Activated CD8-positive, alpha-beta memory T cell treated with anti-CD3 and anti-CD28 coated beads, Interleukin-2, amount 50 U/mL, for 4 hours (primary cell): ENCODE results near the gene PLXNA4.

Source experiments
- DNase-seq: peaks from one replicate; pipeline ENCODE4 v3.0.0-alpha.2; 2020

PLXNA4 gene

GRCh38 chr7:132252793-132253100 is 323.5 kb downstream of the PLXNA4 start:
- DNase-seq: no peak

DNA sequence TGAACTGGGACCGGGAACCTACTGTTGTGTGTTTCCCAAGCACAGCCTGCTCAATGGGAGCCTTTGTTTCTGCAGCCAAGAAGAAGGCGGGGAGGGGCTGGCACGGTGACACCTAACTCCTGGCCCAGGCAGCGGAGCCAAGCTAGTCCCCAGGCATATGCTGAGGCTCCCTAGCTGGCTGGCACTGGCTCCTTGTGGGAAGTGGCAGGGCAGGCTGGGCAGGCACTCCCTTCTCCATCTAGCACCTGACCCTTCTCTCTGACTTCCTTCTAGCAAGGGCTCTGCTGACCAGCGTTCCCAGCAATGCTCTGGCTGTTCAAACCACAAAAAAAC is 325.0 kb downstream of the PLXNA4 start:
- DNase-seq: no peak

- DNase-seq: no peak
These were observed 325.6 kb downstream of the PLXNA4 start for GRCh38 chr7:132250480-132251326.

GRCh38 chr7:132249256-132249971 is 326.9 kb downstream of the PLXNA4 start:
- DNase-seq: no peak

- no peak for DNase-seq
These were observed 327.4 kb downstream of the PLXNA4 start for GRCh38 chr7:132248841-132249240.

DNA sequence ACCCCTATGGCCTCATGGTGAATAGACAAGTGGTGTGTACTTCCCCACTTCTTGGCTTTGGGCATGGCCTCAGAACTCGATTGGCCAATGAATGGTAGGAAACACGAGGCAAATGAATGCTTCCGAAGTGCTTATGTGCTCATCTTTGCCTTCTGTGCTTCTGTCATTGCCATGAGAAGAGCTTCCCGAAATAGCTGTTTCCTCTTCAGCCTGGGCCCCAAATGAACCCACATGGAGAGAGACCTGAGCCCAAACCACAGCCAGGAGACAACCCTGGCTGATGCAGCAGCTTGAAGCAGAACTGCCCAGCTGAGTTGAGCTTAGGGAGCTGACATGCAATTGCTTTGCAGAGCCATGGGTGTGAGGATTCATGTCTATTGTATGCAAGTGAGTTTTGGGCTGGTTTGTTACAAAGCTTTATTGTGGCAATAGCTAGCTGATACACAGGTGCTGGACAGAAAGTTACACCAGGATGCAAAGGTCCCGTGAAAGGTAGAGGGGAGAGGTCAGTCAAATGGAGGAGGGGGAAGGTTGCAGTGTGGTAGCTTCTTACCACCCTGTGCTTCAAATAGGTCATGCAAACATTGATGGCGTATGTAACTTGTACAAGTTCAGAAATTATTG is 328.2 kb downstream of the PLXNA4 start:
- no peak for DNase-seq

DNA sequence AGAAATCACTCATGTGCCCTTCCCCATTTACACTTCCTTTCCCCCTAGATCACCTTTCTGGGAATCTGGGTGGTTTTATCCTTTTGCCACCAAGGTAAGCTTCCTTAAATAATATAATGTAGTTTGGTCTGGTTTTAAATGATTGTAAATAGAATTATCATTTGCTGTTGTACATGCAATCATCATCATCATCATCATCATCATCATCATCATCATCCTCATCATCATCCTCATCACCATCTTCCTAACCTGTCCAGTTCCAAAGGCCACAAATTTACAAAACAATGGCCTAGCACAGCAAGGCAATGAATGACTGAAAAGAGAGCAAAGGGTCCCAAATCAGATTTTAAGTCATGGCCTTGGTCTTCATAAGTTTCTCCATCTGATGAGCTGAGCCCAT is 329.7 kb downstream of the PLXNA4 start:
- no peak for DNase-seq

- DNase-seq: no peak
These were observed 330.7 kb downstream of the PLXNA4 start for GRCh38 chr7:132245539-132245938.

DNA sequence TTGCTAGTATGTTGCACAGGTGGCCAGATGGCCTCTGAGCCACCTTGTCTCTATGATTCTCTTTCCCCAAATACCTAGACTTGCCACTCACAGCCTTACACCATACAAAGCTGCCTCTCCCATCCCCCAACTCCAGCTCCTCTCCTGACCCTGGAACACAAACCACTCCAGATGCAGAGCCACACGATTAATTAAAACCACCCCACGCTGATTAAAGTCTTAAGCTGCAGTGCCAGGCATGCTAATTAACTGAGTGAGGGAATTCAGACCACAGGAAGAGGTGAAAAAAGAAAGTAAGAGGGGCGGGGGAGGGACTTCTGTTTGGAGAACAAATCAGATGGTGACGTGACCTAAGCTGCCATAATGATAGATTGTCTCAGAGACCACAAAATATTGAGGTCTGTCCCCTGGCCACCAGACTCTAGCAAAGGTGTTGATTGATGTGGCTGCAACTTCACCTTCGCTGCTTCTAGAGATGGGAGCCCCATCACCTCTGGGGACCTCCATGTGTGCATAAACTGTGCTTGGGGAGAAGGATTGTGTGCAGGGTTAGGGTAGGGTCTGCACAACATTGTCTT is 331.3 kb downstream of the PLXNA4 start:
- DNase-seq: no peak

DNA sequence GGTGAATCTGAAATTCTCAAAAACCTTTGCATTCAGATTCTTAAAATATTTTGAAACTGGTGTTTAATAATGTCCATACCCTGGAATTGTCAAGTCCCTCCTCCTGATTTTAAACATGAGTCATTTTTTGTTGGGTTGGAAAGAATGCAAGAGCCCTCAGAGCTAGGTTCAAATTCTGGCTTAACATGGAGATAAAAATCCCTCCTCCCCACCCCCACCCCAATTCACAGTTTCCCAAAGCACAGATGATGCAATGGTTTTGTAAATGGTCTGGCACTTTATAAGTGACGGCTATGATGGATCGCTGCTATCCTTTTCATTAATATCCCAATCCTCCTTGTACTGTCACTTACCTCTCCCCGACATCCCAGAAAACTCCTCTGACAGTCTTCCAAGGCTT is 332.8 kb downstream of the PLXNA4 start:
- DNase-seq: no peak

DNA sequence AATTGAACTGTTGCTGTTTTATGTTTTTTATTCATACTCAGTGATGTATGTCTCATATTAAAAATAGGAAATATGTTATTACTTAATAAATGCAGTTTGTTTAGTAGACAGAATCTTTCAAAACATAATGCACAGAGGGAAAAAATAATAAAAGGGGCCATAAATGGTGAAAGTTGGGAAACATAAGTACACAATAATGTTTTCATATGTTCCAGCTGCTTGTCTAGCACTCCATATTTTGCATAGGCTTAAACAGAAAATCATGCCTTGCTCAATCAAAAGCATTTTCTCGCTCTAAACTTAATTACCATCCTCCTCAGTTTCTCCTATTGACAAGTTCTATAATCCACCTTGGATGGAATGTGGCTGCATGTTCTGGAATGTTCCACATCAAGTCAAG is 333.2 kb downstream of the PLXNA4 start:
- DNase-seq: no peak

GRCh38 chr7:132242192-132242812 is 334.0 kb downstream of the PLXNA4 start:
- DNase-seq: no peak

- no peak for DNase-seq
These were observed 335.3 kb downstream of the PLXNA4 start for GRCh38 chr7:132240821-132241422.

DNA sequence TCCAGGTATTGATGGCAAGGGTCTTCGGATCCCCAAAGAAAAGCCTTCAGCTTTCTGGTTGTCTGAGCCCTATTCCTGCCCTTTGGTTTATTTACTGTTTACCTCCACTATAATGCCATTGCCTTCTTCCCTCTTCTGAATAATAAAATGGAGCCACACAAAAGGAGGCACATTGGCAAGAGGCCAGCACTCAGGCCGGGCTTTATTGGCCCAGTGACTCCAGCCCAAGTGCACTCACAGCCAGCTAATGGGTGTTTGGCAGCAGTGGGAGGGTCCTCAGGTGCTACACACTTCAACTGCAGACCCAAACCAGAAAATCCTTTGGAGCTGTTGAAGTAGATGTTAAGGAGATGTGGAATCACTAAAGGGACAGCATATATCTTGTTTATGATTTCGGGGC is 336.0 kb downstream of the PLXNA4 start:
- DNase-seq: no peak

- DNase-seq: no peak
These were observed 336.8 kb downstream of the PLXNA4 start for GRCh38 chr7:132239422-132239994.

DNA sequence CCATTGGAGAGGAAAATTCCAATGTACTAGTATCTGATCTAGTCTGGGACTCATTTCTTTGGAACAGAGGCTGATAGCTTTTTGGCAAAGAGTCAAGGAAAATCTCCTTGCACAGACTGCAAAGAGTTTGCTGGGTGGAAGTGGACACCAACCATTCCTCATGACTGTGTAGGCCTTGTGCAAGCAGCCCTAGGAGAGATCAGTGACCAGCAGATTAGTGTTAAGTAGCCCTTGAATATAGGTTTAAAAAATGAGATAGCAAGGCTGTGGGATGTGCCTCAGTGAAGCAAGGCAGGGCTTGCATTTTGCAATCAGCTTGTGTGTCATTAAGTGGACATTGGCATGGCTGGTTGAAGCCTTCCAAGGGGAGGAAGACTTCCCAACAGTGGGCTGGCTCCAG is 341.6 kb downstream of the PLXNA4 start:
- DNase-seq: no peak

GRCh38 chr7:132232406-132232805 is 343.9 kb downstream of the PLXNA4 start:
- no peak for DNase-seq

DNA sequence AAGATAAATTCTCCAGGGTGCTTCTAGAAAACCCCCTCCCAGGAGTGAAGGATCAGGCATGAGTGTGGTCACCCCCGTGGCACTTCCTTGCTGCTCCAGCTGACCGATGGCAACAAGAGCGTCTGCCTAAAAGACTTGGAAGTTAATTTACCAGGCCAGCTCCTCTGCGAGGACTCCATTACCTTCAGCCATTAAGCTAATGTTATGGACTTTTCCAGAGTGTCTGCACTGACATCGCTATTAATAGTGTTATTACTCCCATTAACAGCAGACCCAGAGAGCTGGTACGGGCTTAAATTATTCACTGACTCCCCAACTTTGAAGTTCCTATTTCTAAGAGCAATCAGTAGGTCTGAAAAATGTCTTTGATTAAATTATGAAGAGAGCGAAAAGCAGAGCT is 345.8 kb downstream of the PLXNA4 start:
- no peak for DNase-seq

GRCh38 chr7:132228240-132228639 is 348.0 kb downstream of the PLXNA4 start:
- no peak for DNase-seq

DNA sequence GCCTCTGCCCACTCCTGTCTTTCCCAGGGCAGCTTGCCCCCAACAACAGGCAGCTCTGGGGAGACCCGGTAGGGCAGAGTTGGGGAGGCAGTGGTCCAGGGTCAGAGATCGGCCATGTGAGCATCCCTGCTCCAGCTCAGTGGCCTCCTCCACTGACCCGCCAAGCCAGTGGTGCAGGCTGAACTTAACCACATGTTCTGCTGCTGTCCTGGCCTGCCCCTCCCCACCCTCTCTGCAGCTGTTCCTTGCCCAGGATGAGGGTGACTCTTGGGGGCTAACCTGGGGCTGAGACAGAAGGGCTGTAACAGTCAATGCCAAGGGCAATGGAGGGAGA is 349.3 kb downstream of the PLXNA4 start:
- DNase-seq: no peak

- no peak for DNase-seq
These were observed 350.0 kb downstream of the PLXNA4 start for GRCh38 chr7:132226046-132226956.
